Astrocyte of the cerebellum (primary cell): ENCODE results near the gene MANEA.
"Not testable (repeated sequence)": the region's sequence is repeated elsewhere in the genome, so short reads cannot be mapped to it uniquely, and the experiment has no call there.

ENCODE experiments used
- DNase-seq: peaks from one replicate; pipeline ENCODE4 v3.0.0-alpha.2; 2011; ENCODE audit warnings: low read depth
- H3K4me3 ChIP-seq: 2 replicates; pipeline ENCODE4 v1.5.1; 2011; ENCODE audit warnings: mild to moderate bottlenecking, low read depth, low read length, moderate library complexity
- in situ Hi-C: cut with HindIII; loops from 2 replicates; pipeline ENCODE4 v1.10.0; 2017; ENCODE audit warnings: low sequenced_read_pairs
- TF ChIP-seq, protein P1 (sequence below): IDR thresholded peaks from 2 replicates; pipeline ENCODE4 v1.5.1; 2012; ENCODE audit warnings: low read length, low read depth, moderate library complexity, mild to moderate bottlenecking; ENCODE audit errors: missing control alignments

MANEA gene

DNA sequence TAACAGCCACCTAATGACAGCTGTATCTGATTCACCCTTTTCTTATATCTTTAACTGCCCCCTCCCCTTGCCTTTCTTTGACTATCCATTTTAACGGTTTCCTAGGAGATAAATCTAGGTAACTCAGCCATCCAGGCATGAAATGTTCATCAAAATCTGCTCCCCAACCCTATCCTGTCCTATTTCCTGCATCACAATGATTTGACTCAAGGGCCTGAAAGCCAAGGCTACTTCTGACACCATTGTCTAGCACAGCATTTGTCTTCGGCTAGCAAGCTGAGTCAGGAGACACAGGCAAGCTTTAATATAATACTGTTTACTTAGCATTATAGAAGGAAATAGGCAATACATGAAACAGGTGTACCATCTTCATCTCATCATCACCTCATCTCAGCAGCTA, 31.6 kb upstream of the MANEA start:
- H3K4me3 ChIP-seq, result no peak overlapping the region
- no peak for DNase-seq
- TF ChIP-seq, protein P1, sequence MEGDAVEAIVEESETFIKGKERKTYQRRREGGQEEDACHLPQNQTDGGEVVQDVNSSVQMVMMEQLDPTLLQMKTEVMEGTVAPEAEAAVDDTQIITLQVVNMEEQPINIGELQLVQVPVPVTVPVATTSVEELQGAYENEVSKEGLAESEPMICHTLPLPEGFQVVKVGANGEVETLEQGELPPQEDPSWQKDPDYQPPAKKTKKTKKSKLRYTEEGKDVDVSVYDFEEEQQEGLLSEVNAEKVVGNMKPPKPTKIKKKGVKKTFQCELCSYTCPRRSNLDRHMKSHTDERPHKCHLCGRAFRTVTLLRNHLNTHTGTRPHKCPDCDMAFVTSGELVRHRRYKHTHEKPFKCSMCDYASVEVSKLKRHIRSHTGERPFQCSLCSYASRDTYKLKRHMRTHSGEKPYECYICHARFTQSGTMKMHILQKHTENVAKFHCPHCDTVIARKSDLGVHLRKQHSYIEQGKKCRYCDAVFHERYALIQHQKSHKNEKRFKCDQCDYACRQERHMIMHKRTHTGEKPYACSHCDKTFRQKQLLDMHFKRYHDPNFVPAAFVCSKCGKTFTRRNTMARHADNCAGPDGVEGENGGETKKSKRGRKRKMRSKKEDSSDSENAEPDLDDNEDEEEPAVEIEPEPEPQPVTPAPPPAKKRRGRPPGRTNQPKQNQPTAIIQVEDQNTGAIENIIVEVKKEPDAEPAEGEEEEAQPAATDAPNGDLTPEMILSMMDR, result no peak
- in situ Hi-C loops, result no loop called here

- DNase-seq, result no peak
- in situ Hi-C loops, result no loop called here
- TF ChIP-seq, protein P1, result no peak
- H3K4me3 ChIP-seq, result no peak overlapping the region
Observed at GRCh38 chr6:95546148-95546547, 31.2 kb upstream of the MANEA start.

DNA sequence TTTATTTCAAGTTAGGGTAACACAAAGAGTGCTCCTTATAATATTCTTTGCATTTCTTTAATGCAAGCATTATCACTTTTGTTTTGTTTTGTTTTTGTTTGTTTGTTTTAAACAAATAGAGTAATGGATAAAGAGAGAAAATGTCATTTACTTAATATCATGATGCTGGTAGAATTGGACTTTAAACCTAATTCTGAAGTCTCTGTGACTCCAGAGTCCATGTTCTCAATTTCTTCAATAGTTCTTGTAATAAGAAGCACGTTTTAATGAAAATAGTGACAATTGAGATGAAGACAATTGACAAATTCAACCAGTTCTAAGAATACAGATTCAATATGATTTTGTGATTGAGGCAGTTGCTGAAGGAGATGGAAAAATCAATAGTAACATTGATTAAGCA, 30.3 kb upstream of the MANEA start:
- TF ChIP-seq, protein P1, result no peak
- no peak overlapping the region for H3K4me3 ChIP-seq
- in situ Hi-C loops, result no loop called here
- DNase-seq, result no peak

DNA sequence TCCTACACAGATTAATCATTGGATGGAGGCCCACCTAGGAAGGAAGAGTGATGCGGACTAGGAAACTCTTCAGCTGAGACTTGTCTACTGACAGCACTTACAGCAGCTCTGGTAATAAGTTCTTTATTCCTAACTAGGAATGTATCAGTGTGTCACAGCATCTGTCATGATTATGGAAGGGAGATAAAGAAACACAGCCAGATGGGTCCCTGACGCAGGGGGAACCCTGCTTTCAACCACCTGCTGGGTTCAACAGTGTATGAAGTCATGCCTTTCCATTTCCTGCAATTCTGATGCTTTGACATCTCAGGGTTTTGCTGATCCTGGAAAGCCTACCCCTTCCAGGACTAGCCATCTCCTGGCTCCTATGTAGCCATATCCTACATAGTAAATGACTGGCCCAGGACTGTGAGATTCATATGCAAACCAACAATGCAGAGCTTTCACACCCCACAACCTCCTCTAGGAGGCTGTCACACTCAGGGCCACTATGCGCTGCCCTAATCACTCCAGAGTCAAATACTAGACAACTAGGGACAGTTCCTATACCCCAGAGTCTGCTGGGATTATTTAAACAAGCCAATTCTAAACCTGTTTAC, 29.0 kb upstream of the MANEA start:
- in situ Hi-C loops, result no loop called here
- TF ChIP-seq, protein P1, result no peak
- no peak overlapping the region for H3K4me3 ChIP-seq
- no peak for DNase-seq

DNA sequence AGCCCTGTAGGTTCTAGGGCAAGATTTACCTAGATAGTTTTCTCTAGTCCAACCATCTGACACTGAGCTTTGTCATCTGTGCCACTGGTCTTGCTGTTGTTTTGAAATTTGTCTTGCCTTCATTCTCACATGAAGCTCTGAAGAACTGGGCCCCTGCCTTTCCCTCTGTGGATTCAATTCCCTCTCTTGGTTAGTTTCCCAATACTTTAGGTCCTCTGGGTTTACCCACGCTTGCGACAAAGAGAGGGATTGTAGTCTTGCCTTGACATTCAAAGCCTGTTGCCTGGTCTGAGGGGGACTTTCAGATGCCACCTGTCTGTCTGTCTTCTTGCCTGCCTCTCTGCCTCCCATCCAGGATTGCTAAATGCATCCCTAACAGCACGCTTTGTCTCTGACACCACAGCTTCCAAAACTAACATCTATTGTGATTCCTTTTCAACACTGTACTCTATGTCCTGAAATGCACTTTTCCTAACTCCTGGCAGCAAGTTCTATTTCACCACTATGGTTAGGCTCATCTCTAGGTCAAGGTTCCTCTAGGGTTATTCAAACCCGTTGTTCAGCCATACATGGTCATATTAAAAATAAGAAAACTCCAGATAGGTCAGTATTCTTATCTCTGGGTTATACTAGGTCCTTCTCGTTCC, 25.5 kb upstream of the MANEA start:
- in situ Hi-C loops, result no loop called here
- TF ChIP-seq, protein P1, result no peak
- no peak for DNase-seq
- H3K4me3 ChIP-seq, result no peak overlapping the region

DNA sequence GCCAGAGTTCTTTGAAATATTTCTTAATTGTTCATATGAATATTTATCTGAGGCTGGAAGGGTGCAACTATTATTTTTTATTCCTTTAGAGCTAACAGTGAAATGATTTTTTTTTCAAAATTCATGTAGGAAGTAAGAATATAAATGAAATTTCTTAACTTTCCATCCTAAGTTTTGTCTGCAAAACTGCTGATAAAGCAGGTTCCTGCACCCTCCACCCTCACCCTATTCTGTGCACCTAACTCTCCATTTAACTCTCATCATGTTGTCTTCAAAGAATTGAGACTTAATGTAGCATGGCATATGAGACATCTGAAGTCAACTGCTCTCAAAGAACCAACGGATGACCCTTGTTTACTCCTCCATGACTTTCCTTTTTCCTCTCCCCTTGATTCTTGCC, 23.5 kb upstream of the MANEA start:
- no peak overlapping the region for H3K4me3 ChIP-seq
- in situ Hi-C loops, result no loop called here
- DNase-seq, result no peak
- TF ChIP-seq, protein P1, result no peak

GRCh38 chr6:95560956-95561355, 16.4 kb upstream of the MANEA start:
- DNase-seq, H3K4me3 ChIP-seq, in situ Hi-C loops: not testable (repeated sequence)
